HG03521 (cell line): ENCODE results near the gene CLCN7.

Experiments
- ATAC-seq: cut with Tn5 transposase; IDR thresholded peaks from one replicate; pipeline ENCODE4 v1.9.1; 2021; ENCODE audit warnings: mild to moderate bottlenecking, moderate library complexity; ENCODE audit not compliant: unreplicated experiment

The CLCN7 gene

DNA sequence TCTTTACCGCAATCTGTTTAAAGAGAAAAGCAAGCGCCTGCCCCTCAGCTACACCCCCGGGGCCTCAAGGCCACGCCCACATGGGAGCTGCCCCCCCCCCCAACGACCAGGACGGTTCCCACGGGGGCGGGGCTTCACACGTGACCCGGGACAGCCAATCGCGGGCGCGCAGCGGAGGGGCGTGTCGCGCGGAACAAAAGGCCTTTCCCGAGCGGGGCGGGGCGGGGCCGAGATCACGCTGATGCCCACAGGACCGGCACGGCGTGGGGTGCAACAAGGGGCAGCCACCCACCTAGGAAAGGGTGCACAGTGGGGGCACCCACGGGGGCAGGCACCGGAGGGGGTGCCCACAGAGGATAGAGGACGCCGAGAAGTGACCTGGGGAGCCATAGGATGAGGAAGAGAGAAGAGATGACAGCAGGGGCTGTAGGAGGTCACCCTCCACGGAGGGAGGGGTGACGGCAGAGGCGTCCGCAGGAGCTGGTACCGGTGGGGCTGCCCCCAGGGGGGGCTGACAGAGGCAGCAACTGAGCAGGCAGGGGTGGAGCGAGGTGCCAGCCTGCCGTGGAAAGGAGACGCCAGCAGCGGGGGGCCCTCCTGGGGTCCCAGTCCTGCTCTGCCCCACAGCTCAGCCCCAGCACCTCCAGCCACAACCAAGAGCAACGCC is 66.5 kb downstream of the CLCN7 start:
- peak; percentile 85 for ATAC-seq

DNA sequence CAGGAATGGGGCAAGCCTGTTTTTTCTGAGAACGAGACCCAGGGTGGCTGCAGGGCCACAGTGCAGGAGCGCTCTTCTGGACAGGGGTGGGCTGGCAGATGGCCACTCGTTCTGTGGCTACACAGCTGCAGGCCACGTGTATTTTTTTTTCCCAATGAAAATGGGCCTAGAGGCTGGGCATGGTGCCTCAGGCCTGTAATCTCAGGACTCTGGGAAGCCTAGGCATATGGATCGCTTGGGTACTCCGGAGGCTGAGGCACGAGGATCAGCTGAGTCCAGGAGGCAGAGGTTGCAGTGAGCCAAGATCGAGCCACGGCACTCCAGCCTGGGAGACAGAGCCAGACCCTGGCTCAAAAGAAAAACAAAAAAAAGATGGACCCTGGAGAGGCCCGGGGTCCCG is 67.1 kb downstream of the CLCN7 start:
- ATAC-seq, result no peak

DNA sequence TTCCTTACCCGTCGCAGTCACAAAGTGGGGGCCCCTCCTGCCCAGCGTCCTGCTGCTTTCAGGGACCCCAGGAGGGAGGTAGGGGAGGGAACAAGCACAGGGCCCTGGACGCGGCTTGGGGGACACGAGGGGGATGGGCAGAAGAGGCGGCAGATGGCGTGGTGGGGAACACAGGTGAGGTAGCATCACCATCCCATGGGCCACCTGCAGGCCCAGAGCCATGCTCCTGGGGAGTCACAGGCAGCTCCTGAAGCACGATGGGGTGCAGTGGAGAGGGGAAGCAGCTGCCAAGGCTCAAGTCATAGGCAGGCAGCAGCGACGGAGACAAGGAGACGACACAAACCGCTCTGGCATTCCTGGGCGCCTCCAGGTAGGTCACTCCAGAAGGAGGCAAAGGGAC is 71.1 kb downstream of the CLCN7 start:
- ATAC-seq, result no peak

DNA sequence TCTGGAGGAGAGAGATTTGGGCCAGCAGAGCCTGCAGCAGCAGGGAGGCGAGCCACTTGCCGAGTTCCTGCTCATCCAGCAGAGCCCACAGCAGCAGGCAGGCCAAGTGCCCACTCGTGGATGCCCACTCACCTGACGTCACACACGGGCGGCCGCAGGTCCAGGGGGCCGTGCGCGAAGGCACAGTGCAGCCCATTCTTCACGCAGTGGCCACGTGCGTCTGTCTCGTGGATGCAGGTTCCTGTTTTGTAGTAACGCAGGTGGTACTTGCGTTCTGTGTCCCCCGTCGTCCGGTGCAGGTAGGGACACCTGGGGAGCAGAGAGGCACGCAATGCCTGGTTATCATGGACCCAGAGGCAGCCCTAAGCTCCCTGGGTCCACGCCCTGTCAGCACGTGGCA is 71.8 kb downstream of the CLCN7 start:
- no peak for ATAC-seq

DNA sequence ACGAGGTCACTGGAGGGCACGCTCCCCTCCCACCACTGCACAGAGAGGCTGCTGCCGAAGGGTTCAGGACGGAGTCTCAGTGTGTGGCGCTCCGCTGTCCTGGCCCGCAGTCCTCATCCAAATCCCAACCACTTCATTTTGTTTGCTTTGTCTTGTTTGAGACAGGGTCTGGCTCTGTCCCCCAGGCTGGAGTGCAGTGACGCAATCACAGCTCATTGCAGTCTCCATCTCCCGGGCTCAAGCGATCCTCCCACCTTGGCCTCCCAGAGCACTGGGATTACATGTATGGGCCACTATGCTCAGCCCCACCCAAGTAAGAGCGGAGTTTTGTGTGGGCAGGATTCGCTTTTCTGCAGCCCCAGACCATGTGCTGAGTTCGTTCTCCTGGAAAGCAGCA is 73.1 kb downstream of the CLCN7 start:
- ATAC-seq, result no peak

DNA sequence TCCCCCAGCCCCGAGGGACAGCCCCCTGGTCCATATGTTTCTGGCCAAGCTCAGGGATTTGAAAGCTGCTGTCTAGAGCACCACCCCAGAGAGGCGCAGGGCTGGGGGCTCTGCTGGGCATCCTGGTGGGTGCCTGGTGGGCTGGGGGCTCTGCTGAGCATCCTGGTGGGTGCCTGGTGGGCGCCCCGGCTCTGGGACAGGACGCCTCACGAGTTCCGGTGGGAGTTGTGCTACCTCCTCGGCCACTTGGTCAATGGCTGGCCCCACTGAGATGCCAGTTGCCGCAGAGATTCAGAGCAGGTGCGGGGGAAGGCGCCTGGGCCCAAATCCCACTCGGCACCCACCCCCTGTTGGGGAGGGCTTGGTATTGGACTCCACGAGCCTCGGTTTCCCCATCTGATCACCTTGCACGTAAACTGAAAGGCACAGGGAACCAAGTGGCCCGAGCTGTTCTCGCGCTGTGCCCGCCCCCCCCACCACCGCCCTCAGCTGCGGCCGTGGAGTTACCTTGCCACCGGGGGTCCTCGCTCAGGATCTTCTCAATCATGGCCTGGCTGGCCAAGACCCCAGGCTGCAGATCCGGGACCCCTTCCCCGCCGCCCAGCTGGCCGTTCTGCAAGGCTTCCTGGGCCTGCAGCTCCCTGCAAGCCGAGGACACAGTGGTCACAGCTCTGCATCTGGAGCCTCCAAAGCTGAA is 73.6 kb downstream of the CLCN7 start:
- ATAC-seq, result no peak

DNA sequence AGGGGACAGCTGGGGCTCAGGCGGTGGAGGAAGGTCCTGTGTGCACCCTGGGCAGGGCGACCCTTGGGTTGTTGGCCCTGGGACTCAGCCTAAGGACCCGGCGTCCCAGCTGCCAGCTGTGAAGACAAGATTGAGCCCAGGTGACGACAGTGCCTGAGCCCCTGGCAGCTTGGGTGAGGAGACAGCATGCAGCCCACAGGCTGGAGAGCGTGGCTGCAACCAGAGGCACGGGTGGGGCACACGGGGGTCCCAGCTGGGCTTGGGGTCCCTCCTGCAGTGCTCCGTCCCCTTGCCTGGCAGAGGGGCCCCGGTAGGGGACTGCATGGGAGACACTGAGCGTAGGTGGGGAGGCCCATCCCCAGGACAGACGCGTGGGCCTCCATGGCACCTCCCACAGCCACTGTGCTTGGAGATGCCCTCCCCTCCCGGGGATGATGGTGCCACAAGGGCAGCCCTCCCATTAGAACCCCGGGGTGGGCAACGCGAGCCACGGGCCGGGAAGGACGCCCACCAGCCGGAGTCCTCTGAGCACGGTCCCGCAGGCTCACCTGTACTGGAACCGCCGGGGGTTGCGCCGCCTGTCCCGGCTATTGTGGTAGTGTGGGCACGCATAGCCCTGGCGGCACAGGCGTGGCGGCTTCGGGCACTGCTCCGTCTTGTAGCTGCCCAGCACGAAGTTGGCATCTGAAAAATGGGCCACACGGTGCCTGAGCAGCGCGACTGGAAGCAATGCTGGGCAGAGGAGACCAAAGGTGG is 75.8 kb downstream of the CLCN7 start:
- ATAC-seq, result no peak

DNA sequence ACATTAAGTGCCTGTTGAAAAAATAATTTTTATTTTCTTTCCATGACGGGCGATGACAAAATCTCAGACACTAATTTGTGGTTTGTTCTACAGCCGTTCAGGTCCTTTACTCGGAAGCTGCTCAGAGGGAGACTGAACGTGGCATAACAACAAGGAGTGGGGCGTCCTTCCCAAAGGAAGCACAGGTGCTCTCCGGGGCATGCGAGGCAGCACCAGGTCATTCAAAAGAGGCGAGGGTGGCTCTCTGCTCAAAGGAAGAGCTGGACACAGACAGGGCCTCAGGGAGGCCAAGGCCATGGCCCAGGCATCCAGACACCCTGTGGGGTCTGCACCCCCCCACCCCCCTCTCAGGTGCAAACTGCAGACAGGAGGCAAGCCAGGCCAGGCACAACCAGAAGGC is 76.5 kb downstream of the CLCN7 start:
- ATAC-seq, result no peak

DNA sequence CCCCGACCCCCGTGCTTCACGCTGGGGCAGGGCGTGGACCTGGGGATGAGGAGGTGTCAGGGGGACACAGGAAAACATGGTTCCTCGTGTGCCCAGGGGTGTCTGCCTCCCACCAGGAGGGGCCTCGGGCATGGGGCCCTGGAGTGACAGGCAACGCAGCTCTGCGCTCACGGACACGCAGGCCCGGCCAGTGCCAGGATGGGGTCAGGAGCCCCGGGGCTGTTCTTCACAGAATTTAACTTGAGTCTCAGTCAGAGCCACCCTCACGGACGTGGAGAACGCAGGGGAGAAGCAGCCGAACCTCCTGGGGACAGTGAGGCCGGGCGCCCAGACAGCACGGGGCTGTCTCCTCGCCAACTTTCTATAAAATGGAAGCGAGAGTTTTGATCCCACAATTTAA is 77.0 kb downstream of the CLCN7 start:
- ATAC-seq, result no peak

DNA sequence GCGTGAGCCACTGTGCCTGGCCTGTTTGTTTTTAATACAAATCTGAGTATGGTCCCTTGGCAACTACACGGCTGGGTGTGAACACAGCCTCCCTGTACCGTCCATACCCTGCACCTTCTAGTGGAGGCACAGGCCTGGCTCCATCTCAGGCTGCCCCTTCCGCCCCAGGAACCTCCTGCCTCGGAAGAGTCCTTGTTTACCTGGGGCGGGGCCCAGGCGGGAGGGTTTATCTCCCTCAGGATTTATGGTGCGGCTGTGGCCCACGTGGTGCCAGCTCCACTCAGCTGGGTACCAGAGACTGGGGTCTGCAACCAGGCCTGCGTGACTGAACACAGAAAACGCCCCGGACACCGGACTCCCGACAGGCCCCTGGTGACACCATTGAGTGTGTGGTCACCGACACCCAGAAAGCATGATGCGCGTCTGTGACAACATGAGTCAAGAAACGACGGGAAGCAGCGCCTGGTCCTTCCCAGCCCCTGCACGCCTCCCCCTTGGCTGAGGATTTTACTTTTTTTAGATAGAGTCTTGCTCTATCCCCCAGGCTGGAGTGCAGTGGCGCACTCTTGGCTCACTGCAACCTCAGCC is 79.3 kb downstream of the CLCN7 start:
- no peak for ATAC-seq
